ENCODE data around the gene SPINT1. TPM values are rescaled to one million over a fixed set of nuclear protein-coding genes. Genes with fewer than 3 reads are reported as not detected.
"Not testable (repeated sequence)": the region's sequence is repeated elsewhere in the genome, so short reads cannot be mapped to it uniquely, and the experiment has no call there.

SPINT1 gene
- polyA plus RNA-seq, 2 donors, result 161 to 191 TPM

- no peaks in the 10 kb centered on the region for H3K9me3 ChIP-seq (ENCODE audit: control insufficient read depth in 2 of 2, insufficient read depth in 1 of 2, low read depth in 1 of 2, low read length in 1 of 2)
Observed at GRCh38 chr15:40856746-40857145, 12.9 kb downstream of the SPINT1 start.

GRCh38 chr15:40857601-40858341 lies 13.9 kb downstream of the SPINT1 start:
- Histone ChIP-seq H3K36me3 (ENCODE audit: control insufficient read depth in 2 of 2, insufficient read depth in 2 of 2, low read length in 1 of 2) (peaks cover 7 to 34% of the 10 kb centered on the region in 2 donors), H3K27me3 (ENCODE audit: control insufficient read depth in 1 of 2, insufficient read depth in 2 of 2, low read length in 2 of 2) (no peaks in the 10 kb centered on the region), H3K9me3 (ENCODE audit: control insufficient read depth in 2 of 2, insufficient read depth in 1 of 2, low read depth in 1 of 2, low read length in 1 of 2) (no peaks in the 10 kb centered on the region), H3K4me1 (ENCODE audit: control insufficient read depth in 2 of 2, insufficient read depth in 2 of 2, low read length in 1 of 2) (peaks cover 0 to 9% of the 10 kb centered on the region in 2 donors), H3K27ac (ENCODE audit: low read depth in 2 of 2, low read length in 1 of 2) (peak overlapping the region; percentile 93 to 96), H3K4me3 (ENCODE audit: low read depth in 1 of 2, low read length in 2 of 2) (no peak overlapping the region)
- WGBS, 2 donors, result 25 to 28% methylated on average over 15 of the region's 15 CpGs

More at GRCh38 chr15:40856746-40857145, 12.9 kb downstream of the SPINT1 start:
- Histone ChIP-seq H3K27ac (ENCODE audit: low read depth in 2 of 2, low read length in 1 of 2) (peak overlapping the region; percentile 93 to 96), H3K4me1 (ENCODE audit: control insufficient read depth in 2 of 2, insufficient read depth in 2 of 2, low read length in 1 of 2) (peaks cover 0 to 9% of the 10 kb centered on the region in 2 donors), H3K36me3 (ENCODE audit: control insufficient read depth in 2 of 2, insufficient read depth in 2 of 2, low read length in 1 of 2) (peaks cover 7 to 36% of the 10 kb centered on the region in 2 donors), H3K27me3 (ENCODE audit: control insufficient read depth in 1 of 2, insufficient read depth in 2 of 2, low read length in 2 of 2) (no peaks in the 10 kb centered on the region), H3K4me3 (ENCODE audit: low read depth in 1 of 2, low read length in 2 of 2) (no peak overlapping the region)
- 69 to 77% methylated on average over 7 to 8 of the region's 8 CpGs for WGBS, 2 donors

GRCh38 chr15:40858706-40859105 lies 14.9 kb downstream of the SPINT1 start:
- peaks cover 0 to 13% of the 10 kb centered on the region in 2 donors for H3K4me1 ChIP-seq (ENCODE audit: control insufficient read depth in 2 of 2, insufficient read depth in 2 of 2, low read length in 1 of 2)
- no peak overlapping the region for H3K4me3 ChIP-seq (ENCODE audit: low read depth in 1 of 2, low read length in 2 of 2)
- H3K9me3 ChIP-seq (ENCODE audit: control insufficient read depth in 2 of 2, insufficient read depth in 1 of 2, low read depth in 1 of 2, low read length in 1 of 2), result no peaks in the 10 kb centered on the region
- peaks cover 5 to 25% of the 10 kb centered on the region in 2 donors for H3K36me3 ChIP-seq (ENCODE audit: control insufficient read depth in 2 of 2, insufficient read depth in 2 of 2, low read length in 1 of 2)
- WGBS, 2 donors, result 59 to 61% methylated on average over 10 of the region's 10 CpGs
- no peaks in the 10 kb centered on the region for H3K27me3 ChIP-seq (ENCODE audit: control insufficient read depth in 1 of 2, insufficient read depth in 2 of 2, low read length in 2 of 2)
- H3K27ac ChIP-seq (ENCODE audit: low read depth in 2 of 2, low read length in 1 of 2), result peak overlapping the region; percentile 40 to 85

- H3K27ac ChIP-seq (ENCODE audit: low read depth in 2 of 2, low read length in 1 of 2), result peak overlapping the region; percentile 40 to 85
- H3K27me3 ChIP-seq (ENCODE audit: control insufficient read depth in 1 of 2, insufficient read depth in 2 of 2, low read length in 2 of 2), result no peaks in the 10 kb centered on the region
- peaks cover 4 to 20% of the 10 kb centered on the region in 2 donors for H3K36me3 ChIP-seq (ENCODE audit: control insufficient read depth in 2 of 2, insufficient read depth in 2 of 2, low read length in 1 of 2)
- H3K9me3 ChIP-seq (ENCODE audit: control insufficient read depth in 2 of 2, insufficient read depth in 1 of 2, low read depth in 1 of 2, low read length in 1 of 2), result no peaks in the 10 kb centered on the region
- H3K4me3 ChIP-seq (ENCODE audit: low read depth in 1 of 2, low read length in 2 of 2), result no peak overlapping the region
- H3K4me1 ChIP-seq (ENCODE audit: control insufficient read depth in 2 of 2, insufficient read depth in 2 of 2, low read length in 1 of 2), result peaks cover 0 to 17% of the 10 kb centered on the region in 2 donors
- 45 to 50% methylated on average over 18 of the region's 18 CpGs for WGBS, 2 donors
Observed at GRCh38 chr15:40859206-40859851, 15.5 kb downstream of the SPINT1 start.

- 67% methylated on average over 4 of the region's 4 CpGs for WGBS, 2 donors
- H3K9me3 ChIP-seq (ENCODE audit: control insufficient read depth in 2 of 2, insufficient read depth in 1 of 2, low read depth in 1 of 2, low read length in 1 of 2); H3K4me3 ChIP-seq (ENCODE audit: low read depth in 1 of 2, low read length in 2 of 2); H3K27me3 ChIP-seq (ENCODE audit: control insufficient read depth in 1 of 2, insufficient read depth in 2 of 2, low read length in 2 of 2); H3K36me3 ChIP-seq (ENCODE audit: control insufficient read depth in 2 of 2, insufficient read depth in 2 of 2, low read length in 1 of 2): not testable (repeated sequence)
- H3K27ac ChIP-seq (ENCODE audit: low read depth in 2 of 2, low read length in 1 of 2), result peak overlapping the region; percentile 75 to 93
- H3K4me1 ChIP-seq (ENCODE audit: control insufficient read depth in 2 of 2, insufficient read depth in 2 of 2, low read length in 1 of 2), result peaks cover 2 to 26% of the 10 kb centered on the region in 2 donors
Observed at GRCh38 chr15:40861147-40861546, 17.3 kb downstream of the SPINT1 start.

GRCh38 chr15:40863660-40864270 lies 19.9 kb downstream of the SPINT1 start:
- Histone ChIP-seq H3K4me1 (ENCODE audit: control insufficient read depth in 2 of 2, insufficient read depth in 2 of 2, low read length in 1 of 2) (peaks cover 2 to 23% of the 10 kb centered on the region in 2 donors), H3K36me3 (ENCODE audit: control insufficient read depth in 2 of 2, insufficient read depth in 2 of 2, low read length in 1 of 2) (peaks cover 0 to 1% of the 10 kb centered on the region in 2 donors), H3K4me3 (ENCODE audit: low read depth in 1 of 2, low read length in 2 of 2) (no peak overlapping the region), H3K27ac (ENCODE audit: low read depth in 2 of 2, low read length in 1 of 2) (peak overlapping the region; percentile 89 to 96), H3K9me3 (ENCODE audit: control insufficient read depth in 2 of 2, insufficient read depth in 1 of 2, low read depth in 1 of 2, low read length in 1 of 2) (no peaks in the 10 kb centered on the region), H3K27me3 (ENCODE audit: control insufficient read depth in 1 of 2, insufficient read depth in 2 of 2, low read length in 2 of 2) (no peaks in the 10 kb centered on the region)
- WGBS, 2 donors, result 35 to 41% methylated on average over 4 of the region's 4 CpGs

- Histone ChIP-seq H3K4me3 (ENCODE audit: low read depth in 1 of 2, low read length in 2 of 2) (no peak overlapping the region), H3K4me1 (ENCODE audit: control insufficient read depth in 2 of 2, insufficient read depth in 2 of 2, low read length in 1 of 2) (peaks cover 2 to 17% of the 10 kb centered on the region in 2 donors), H3K36me3 (ENCODE audit: control insufficient read depth in 2 of 2, insufficient read depth in 2 of 2, low read length in 1 of 2) (no peaks in the 10 kb centered on the region), H3K9me3 (ENCODE audit: control insufficient read depth in 2 of 2, insufficient read depth in 1 of 2, low read depth in 1 of 2, low read length in 1 of 2) (no peaks in the 10 kb centered on the region), H3K27ac (ENCODE audit: low read depth in 2 of 2, low read length in 1 of 2) (peak overlapping the region; percentile 2 to 36), H3K27me3 (ENCODE audit: control insufficient read depth in 1 of 2, insufficient read depth in 2 of 2, low read length in 2 of 2) (no peaks in the 10 kb centered on the region)
- WGBS, 2 donors, result 92 to 96% methylated on average over 4 of the region's 4 CpGs
Observed at GRCh38 chr15:40867199-40867598, 23.4 kb downstream of the SPINT1 start.

- Histone ChIP-seq H3K9me3 (ENCODE audit: control insufficient read depth in 2 of 2, insufficient read depth in 1 of 2, low read depth in 1 of 2, low read length in 1 of 2) (no peaks in the 10 kb centered on the region), H3K36me3 (ENCODE audit: control insufficient read depth in 2 of 2, insufficient read depth in 2 of 2, low read length in 1 of 2) (no peaks in the 10 kb centered on the region), H3K4me3 (ENCODE audit: low read depth in 1 of 2, low read length in 2 of 2) (no peak overlapping the region), H3K4me1 (ENCODE audit: control insufficient read depth in 2 of 2, insufficient read depth in 2 of 2, low read length in 1 of 2) (peaks cover 2 to 5% of the 10 kb centered on the region in 2 donors), H3K27me3 (ENCODE audit: control insufficient read depth in 1 of 2, insufficient read depth in 2 of 2, low read length in 2 of 2) (no peaks in the 10 kb centered on the region), H3K27ac (ENCODE audit: low read depth in 2 of 2, low read length in 1 of 2) (peak overlapping the region; percentile 96 to 97)
- WGBS, 2 donors, result 61 to 72% methylated on average over 5 of the region's 5 CpGs
Observed at GRCh38 chr15:40869686-40870085, 25.8 kb downstream of the SPINT1 start.

- Histone ChIP-seq H3K4me1 (ENCODE audit: control insufficient read depth in 2 of 2, insufficient read depth in 2 of 2, low read length in 1 of 2) (no peaks in the 10 kb centered on the region), H3K27me3 (ENCODE audit: control insufficient read depth in 1 of 2, insufficient read depth in 2 of 2, low read length in 2 of 2) (no peaks in the 10 kb centered on the region), H3K36me3 (ENCODE audit: control insufficient read depth in 2 of 2, insufficient read depth in 2 of 2, low read length in 1 of 2) (no peaks in the 10 kb centered on the region), H3K9me3 (ENCODE audit: control insufficient read depth in 2 of 2, insufficient read depth in 1 of 2, low read depth in 1 of 2, low read length in 1 of 2) (no peaks in the 10 kb centered on the region), H3K4me3 (ENCODE audit: low read depth in 1 of 2, low read length in 2 of 2) (no peak overlapping the region), H3K27ac (ENCODE audit: low read depth in 2 of 2, low read length in 1 of 2) (peak overlapping the region; percentile 96 to 97)
- WGBS, 2 donors, result 82% methylated on average over 1 of the region's 1 CpG
Observed at GRCh38 chr15:40870716-40871115, 26.9 kb downstream of the SPINT1 start.
